ENCODE measurements around the gene DDHD1.

DDHD1 gene

DNA sequence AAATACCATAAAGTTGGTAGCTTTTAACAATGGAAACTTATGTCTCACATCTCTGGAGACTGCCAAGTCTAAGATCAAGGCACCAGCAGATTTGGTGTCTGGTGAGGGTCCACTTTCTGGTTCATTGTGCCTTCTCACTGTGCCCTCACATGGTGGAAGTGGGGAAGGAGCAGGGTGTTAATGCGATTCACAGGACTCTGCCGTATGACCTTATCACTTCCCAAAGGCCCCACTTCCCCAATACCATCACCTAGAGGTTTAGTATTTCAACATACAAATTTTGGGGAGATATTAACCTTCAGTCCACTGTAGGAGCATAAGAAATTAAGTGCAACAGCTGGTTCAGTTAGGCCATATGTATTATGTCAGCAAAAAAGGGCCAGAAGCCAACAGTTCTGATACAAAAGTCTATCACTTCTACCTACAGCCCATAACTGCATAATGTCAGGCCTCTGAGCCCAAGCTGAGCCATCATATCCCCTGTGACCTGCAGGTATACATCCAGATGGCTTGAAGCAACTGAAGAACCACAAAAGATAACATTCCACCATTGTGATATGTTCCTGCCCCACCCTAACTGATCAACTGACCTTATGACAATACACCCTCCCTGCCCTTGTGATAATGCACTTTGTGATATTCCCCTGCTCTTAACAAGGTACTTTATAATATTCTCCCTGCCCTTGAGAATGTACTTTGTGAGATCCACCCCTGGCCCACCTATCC, 24.7 kb downstream of the DDHD1 start:
- Histone ChIP-seq H3K4me1 (ENCODE audit: low read length) (peaks cover 5% of the 10 kb centered on the region; the same call in 1 of the 2 replicates), H3K36me3 (replicated peaks; ENCODE audit: low read depth, low read length) (no peaks in the 10 kb centered on the region), H3K4me3 (ENCODE audit: low read length) (no peak overlapping the region), H3K27ac (ENCODE audit: low read length) (no peak overlapping the region), H3K9ac (ENCODE audit: low read length) (no peak overlapping the region), H2AFZ (ENCODE audit: low read depth, low read length) (no peak overlapping the region), H3K27me3 (ENCODE audit: low read depth, low read length) (no peaks in the 10 kb centered on the region), H3K9me3 (ENCODE audit: insufficient read depth, low read length) (no peaks in the 10 kb centered on the region), H3K4me2 (ENCODE audit: low read length) (no peak overlapping the region), H3K79me2 (ENCODE audit: low read length) (peaks cover 53% of the 10 kb centered on the region), H4K20me1 (ENCODE audit: insufficient read depth, low read length) (0 out of 2 replicates have a peak, but pooled peaks cover 12% of the 10 kb centered on the region)
- no peak for TF ChIP-seq EZH2phosphoT487 (IDR thresholded peaks at IDR 0.05; ENCODE audit: low read depth)
- TF ChIP-seq, protein P1, sequence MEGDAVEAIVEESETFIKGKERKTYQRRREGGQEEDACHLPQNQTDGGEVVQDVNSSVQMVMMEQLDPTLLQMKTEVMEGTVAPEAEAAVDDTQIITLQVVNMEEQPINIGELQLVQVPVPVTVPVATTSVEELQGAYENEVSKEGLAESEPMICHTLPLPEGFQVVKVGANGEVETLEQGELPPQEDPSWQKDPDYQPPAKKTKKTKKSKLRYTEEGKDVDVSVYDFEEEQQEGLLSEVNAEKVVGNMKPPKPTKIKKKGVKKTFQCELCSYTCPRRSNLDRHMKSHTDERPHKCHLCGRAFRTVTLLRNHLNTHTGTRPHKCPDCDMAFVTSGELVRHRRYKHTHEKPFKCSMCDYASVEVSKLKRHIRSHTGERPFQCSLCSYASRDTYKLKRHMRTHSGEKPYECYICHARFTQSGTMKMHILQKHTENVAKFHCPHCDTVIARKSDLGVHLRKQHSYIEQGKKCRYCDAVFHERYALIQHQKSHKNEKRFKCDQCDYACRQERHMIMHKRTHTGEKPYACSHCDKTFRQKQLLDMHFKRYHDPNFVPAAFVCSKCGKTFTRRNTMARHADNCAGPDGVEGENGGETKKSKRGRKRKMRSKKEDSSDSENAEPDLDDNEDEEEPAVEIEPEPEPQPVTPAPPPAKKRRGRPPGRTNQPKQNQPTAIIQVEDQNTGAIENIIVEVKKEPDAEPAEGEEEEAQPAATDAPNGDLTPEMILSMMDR (IDR thresholded peaks at IDR 0.05; ENCODE audit: low read depth, low read length) = no peak

DNA sequence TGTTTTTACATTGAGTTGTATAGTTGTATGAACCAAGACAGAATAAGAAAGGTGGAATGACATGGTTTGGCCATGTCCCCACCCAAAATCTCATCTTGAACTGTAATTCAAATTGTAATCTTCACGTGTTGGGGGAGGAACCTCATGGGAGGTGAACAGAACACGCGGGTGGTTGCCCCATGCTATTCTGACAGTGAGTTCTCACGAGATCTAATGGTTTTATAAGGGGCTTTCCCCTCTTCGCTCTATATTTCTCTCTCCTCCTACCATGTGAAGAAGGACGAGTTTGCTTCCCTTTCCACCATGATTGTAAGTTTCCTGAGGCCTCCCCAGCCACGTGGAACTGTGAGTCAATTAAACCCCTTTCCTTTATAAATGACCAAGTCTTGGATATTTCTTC, 25.3 kb downstream of the DDHD1 start:
- no peak for TF ChIP-seq EZH2phosphoT487 (IDR thresholded peaks at IDR 0.05; ENCODE audit: low read depth)
- TF ChIP-seq, protein P1 (IDR thresholded peaks at IDR 0.05; ENCODE audit: low read depth, low read length) = no peak
- H3K36me3 ChIP-seq (replicated peaks; ENCODE audit: low read depth, low read length) = no peaks in the 10 kb centered on the region
- H3K4me3 ChIP-seq (ENCODE audit: low read length) = no peak overlapping the region
- H3K4me2 ChIP-seq (ENCODE audit: low read length) = no peak overlapping the region
- no peak overlapping the region for H3K27ac ChIP-seq (ENCODE audit: low read length)
- no peaks in the 10 kb centered on the region for H3K27me3 ChIP-seq (ENCODE audit: low read depth, low read length)
- H3K79me2 ChIP-seq (ENCODE audit: low read length) = peaks cover 56% of the 10 kb centered on the region
- 0 out of 2 replicates have a peak, but pooled peaks cover 16% of the 10 kb centered on the region for H4K20me1 ChIP-seq (ENCODE audit: insufficient read depth, low read length)
- peaks cover 5% of the 10 kb centered on the region; the same call in 1 of the 2 replicates for H3K4me1 ChIP-seq (ENCODE audit: low read length)
- H3K9me3 ChIP-seq (ENCODE audit: insufficient read depth, low read length) = no peaks in the 10 kb centered on the region
- H2AFZ ChIP-seq (ENCODE audit: low read depth, low read length) = no peak overlapping the region
- H3K9ac ChIP-seq (ENCODE audit: low read length) = no peak overlapping the region

DNA sequence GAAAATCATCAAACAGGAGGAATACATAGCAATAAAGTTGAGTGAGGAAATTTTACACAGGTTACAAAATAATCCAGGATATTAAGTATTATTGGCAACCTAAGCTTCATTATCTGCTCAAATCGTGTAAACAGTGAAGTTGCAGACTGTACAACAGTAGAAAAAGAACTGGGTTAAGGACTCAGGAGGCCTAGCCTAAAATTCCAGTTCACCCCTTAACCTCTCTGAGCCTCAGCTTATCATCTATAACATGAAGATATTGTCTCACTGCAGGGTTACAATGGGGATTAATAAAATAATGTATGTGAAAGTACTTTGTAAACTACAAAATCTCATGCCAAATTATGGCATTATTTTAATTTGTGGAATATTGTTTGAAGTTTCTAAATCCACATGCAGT, 26.0 kb downstream of the DDHD1 start:
- H3K9me3 ChIP-seq (ENCODE audit: insufficient read depth, low read length) = no peaks in the 10 kb centered on the region
- H3K4me3 ChIP-seq (ENCODE audit: low read length) = no peak overlapping the region
- peaks cover under 1% of the 10 kb centered on the region for H3K36me3 ChIP-seq (replicated peaks; ENCODE audit: low read depth, low read length)
- H4K20me1 ChIP-seq (ENCODE audit: insufficient read depth, low read length) = peaks cover 18% of the 10 kb centered on the region
- H3K27me3 ChIP-seq (ENCODE audit: low read depth, low read length) = no peaks in the 10 kb centered on the region
- H2AFZ ChIP-seq (ENCODE audit: low read depth, low read length) = no peak overlapping the region
- no peak for TF ChIP-seq EZH2phosphoT487 (IDR thresholded peaks at IDR 0.05; ENCODE audit: low read depth)
- TF ChIP-seq, protein P1 (IDR thresholded peaks at IDR 0.05; ENCODE audit: low read depth, low read length) = no peak
- peaks cover 5% of the 10 kb centered on the region; the same call in 1 of the 2 replicates for H3K4me1 ChIP-seq (ENCODE audit: low read length)
- H3K79me2 ChIP-seq (ENCODE audit: low read length) = peaks cover 53% of the 10 kb centered on the region
- no peak overlapping the region for H3K27ac ChIP-seq (ENCODE audit: low read length)
- peak overlapping the region; percentile 12; the same call in 1 of the 2 replicates for H3K4me2 ChIP-seq (ENCODE audit: low read length)
- no peak overlapping the region for H3K9ac ChIP-seq (ENCODE audit: low read length)

DNA sequence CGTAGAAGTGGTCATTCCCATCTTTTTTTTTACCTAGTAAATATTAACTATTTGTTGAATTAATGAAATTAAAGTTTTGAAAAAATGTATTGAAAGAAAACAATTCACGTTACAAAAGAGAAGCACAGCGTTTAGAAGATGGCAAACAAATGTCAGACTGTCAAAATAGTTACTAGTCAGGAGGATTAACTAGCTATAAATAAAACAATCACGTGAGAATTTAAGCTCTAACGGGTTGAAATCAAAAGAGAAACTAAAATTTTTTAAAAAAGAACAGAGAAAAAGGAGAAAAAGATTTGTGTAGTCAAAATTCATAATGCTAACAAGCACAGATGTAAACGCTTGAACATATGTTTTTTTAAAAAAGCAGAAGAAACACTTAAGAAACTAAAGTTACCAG, 26.4 kb downstream of the DDHD1 start:
- Histone ChIP-seq H3K36me3 (replicated peaks; ENCODE audit: low read depth, low read length) (peaks cover 5% of the 10 kb centered on the region), H2AFZ (ENCODE audit: low read depth, low read length) (no peak overlapping the region), H3K79me2 (ENCODE audit: low read length) (peaks cover 53% of the 10 kb centered on the region), H4K20me1 (ENCODE audit: insufficient read depth, low read length) (peaks cover 20% of the 10 kb centered on the region), H3K9ac (ENCODE audit: low read length) (no peak overlapping the region), H3K27ac (ENCODE audit: low read length) (no peak overlapping the region), H3K9me3 (ENCODE audit: insufficient read depth, low read length) (no peaks in the 10 kb centered on the region), H3K4me2 (ENCODE audit: low read length) (peak overlapping the region; percentile 12; the same call in 1 of the 2 replicates), H3K4me3 (ENCODE audit: low read length) (no peak overlapping the region), H3K4me1 (ENCODE audit: low read length) (peaks cover 5% of the 10 kb centered on the region; the same call in 1 of the 2 replicates), H3K27me3 (ENCODE audit: low read depth, low read length) (no peaks in the 10 kb centered on the region)
- no peak for TF ChIP-seq EZH2phosphoT487 (IDR thresholded peaks at IDR 0.05; ENCODE audit: low read depth)
- TF ChIP-seq, protein P1 (IDR thresholded peaks at IDR 0.05; ENCODE audit: low read depth, low read length) = no peak

Measured in OCI-LY3 (cell line).